Measurements from ENCODE around the gene USP19. TPM values are rescaled to one million over a fixed set of nuclear protein-coding genes. Genes with fewer than 3 reads are reported as not detected.

USP19 gene
- polyA plus RNA-seq, 1 donor from 2014 or later, result 58.5 TPM

GRCh38 chr3:49079270-49079669, 41.4 kb downstream of the USP19 start:
- Histone ChIP-seq H3K9me2 (ENCODE audit: insufficient read depth, low read length) (no peaks in the 10 kb centered on the region), H3K4me2 (ENCODE audit: low read length) (no peak overlapping the region), H3K79me2 (replicated peaks; ENCODE audit: insufficient read depth, low read length) (peaks cover 44% of the 10 kb centered on the region), H4K20me1 (ENCODE audit: insufficient read depth) (no peaks in the 10 kb centered on the region), H3K9ac (ENCODE audit: low read length) (no peak overlapping the region), H3K27ac (ENCODE audit: low read length) (no peak overlapping the region), H3F3A (ENCODE audit: insufficient read depth, low read length, poor library complexity, severe bottlenecking) (no peaks in the 10 kb centered on the region), H3K4me3 (ENCODE audit: low read length) (no peak overlapping the region), H2AFZ (ENCODE audit: low read depth, low read length) (no peak overlapping the region), H3K9me3 (ENCODE audit: low read length) (no peaks in the 10 kb centered on the region), H3K36me3 (ENCODE audit: insufficient read depth, low read length) (peaks cover 3% of the 10 kb centered on the region), H3K27me3 (ENCODE audit: insufficient read depth, low read depth, low read length) (no peaks in the 10 kb centered on the region)
- TF ChIP-seq POLR2AphosphoS5 (IDR thresholded peaks at IDR 0.05), result no peak
- TF ChIP-seq MXI1 (conservative IDR thresholded peaks at IDR 0.05; ENCODE audit: poor library complexity, severe bottlenecking), result no peak

- Histone ChIP-seq H3K36me3 (ENCODE audit: insufficient read depth, low read length) (peaks cover 3% of the 10 kb centered on the region), H3K4me2 (ENCODE audit: low read length) (no peak overlapping the region), H3K79me2 (replicated peaks; ENCODE audit: insufficient read depth, low read length) (peaks cover 28% of the 10 kb centered on the region), H3K9me2 (ENCODE audit: insufficient read depth, low read length) (no peaks in the 10 kb centered on the region), H2AFZ (ENCODE audit: low read depth, low read length) (no peak overlapping the region), H4K20me1 (ENCODE audit: insufficient read depth) (no peaks in the 10 kb centered on the region), H3K27me3 (ENCODE audit: insufficient read depth, low read depth, low read length) (no peaks in the 10 kb centered on the region), H3K4me3 (ENCODE audit: low read length) (no peak overlapping the region), H3K9me3 (ENCODE audit: low read length) (no peaks in the 10 kb centered on the region), H3K27ac (ENCODE audit: low read length) (no peak overlapping the region), H3K9ac (ENCODE audit: low read length) (no peak overlapping the region), H3F3A (ENCODE audit: insufficient read depth, low read length, poor library complexity, severe bottlenecking) (no peaks in the 10 kb centered on the region)
- TF ChIP-seq CTCF (IDR thresholded peaks at IDR 0.05; ENCODE audit: poor library complexity, severe bottlenecking), result no peak
Measured at GRCh38 chr3:49076646-49077045, 44.0 kb downstream of the USP19 start.

GRCh38 chr3:49076116-49076515, 44.5 kb downstream of the USP19 start:
- Histone ChIP-seq H3K27ac (ENCODE audit: low read length) (no peak overlapping the region), H4K20me1 (ENCODE audit: insufficient read depth) (no peaks in the 10 kb centered on the region), H2AFZ (ENCODE audit: low read depth, low read length) (no peak overlapping the region), H3K9me3 (ENCODE audit: low read length) (no peaks in the 10 kb centered on the region), H3K4me2 (ENCODE audit: low read length) (no peak overlapping the region), H3K4me3 (ENCODE audit: low read length) (no peak overlapping the region), H3K27me3 (ENCODE audit: insufficient read depth, low read depth, low read length) (no peaks in the 10 kb centered on the region), H3K9ac (ENCODE audit: low read length) (no peak overlapping the region), H3F3A (ENCODE audit: insufficient read depth, low read length, poor library complexity, severe bottlenecking) (no peaks in the 10 kb centered on the region), H3K9me2 (ENCODE audit: insufficient read depth, low read length) (no peaks in the 10 kb centered on the region), H3K36me3 (ENCODE audit: insufficient read depth, low read length) (peaks cover 3% of the 10 kb centered on the region), H3K79me2 (replicated peaks; ENCODE audit: insufficient read depth, low read length) (peaks cover 23% of the 10 kb centered on the region)
- TF ChIP-seq TAF1 (IDR thresholded peaks at IDR 0.05; ENCODE audit: low read depth) (no peak), RAD21 (conservative IDR thresholded peaks at IDR 0.05) (no peak), MXI1 (conservative IDR thresholded peaks at IDR 0.05; ENCODE audit: poor library complexity, severe bottlenecking) (no peak), REST (IDR thresholded peaks at IDR 0.05; ENCODE audit: borderline replicate concordance) (no peak), EP300 (conservative IDR thresholded peaks at IDR 0.05; ENCODE audit: poor library complexity, severe bottlenecking) (no peak), SMC3 (conservative IDR thresholded peaks at IDR 0.05; ENCODE audit: poor library complexity) (no peak)

Small RNA genes lying within 50 kb of the gene (small RNA-seq; reads per million reads assigned to genes)
- gene RN7SL182P, result 0 reads per million in 3 experiments

Other genes with a start within 250 kb of the USP19 start
- gene SLC25A20, start 221.9 kb downstream of the USP19 start, polyA plus RNA-seq, result 1.5 and 7.1 TPM in 2 replicates
- 148 and 153 TPM in 2 replicates for gene ARIH2, start 202.0 kb downstream of the USP19 start, polyA plus RNA-seq
- 97.3 and 111 TPM in 2 replicates for gene P4HTM, start 130.6 kb downstream of the USP19 start, polyA plus RNA-seq
- gene WDR6, start 113.4 kb downstream of the USP19 start, polyA plus RNA-seq, result 315 and 326 TPM in 2 replicates
- gene DALRD3, start 102.2 kb downstream of the USP19 start, polyA plus RNA-seq, result 121 and 145 TPM in 2 replicates
- 36.2 and 49.0 TPM in 2 replicates for gene NDUFAF3, start 98.7 kb downstream of the USP19 start, polyA plus RNA-seq
- 137 and 148 TPM in 2 replicates for gene IMPDH2, start 91.4 kb downstream of the USP19 start, polyA plus RNA-seq
- gene QRICH1, start 26.8 kb downstream of the USP19 start, polyA plus RNA-seq, result 87.5 and 122 TPM in 2 replicates
- 174 and 212 TPM in 2 replicates for gene QARS1, start 16.1 kb downstream of the USP19 start, polyA plus RNA-seq
- 2.0 and 15.9 TPM in 2 replicates for gene LAMB2, start 12.2 kb upstream of the USP19 start, polyA plus RNA-seq
- gene CCDC71, start 45.5 kb upstream of the USP19 start, polyA plus RNA-seq, result 14.8 and 25.7 TPM in 2 replicates
- gene KLHDC8B, start 50.8 kb upstream of the USP19 start, polyA plus RNA-seq, result 64.2 and 65.1 TPM in 2 replicates
- gene C3orf62, start 156.4 kb upstream of the USP19 start, polyA plus RNA-seq, result 15.6 and 18.0 TPM in 2 replicates
- 35.5 and 42.7 TPM in 2 replicates for gene USP4, start 219.2 kb upstream of the USP19 start, polyA plus RNA-seq
- 106 and 130 TPM in 2 replicates for gene GPX1, start 237.5 kb upstream of the USP19 start, polyA plus RNA-seq

All from neural cell (in vitro differentiated cells).